ENCODE results near the gene CNGA4.
"Not testable (repeated sequence)": the region's sequence is repeated elsewhere in the genome, so short reads cannot be mapped to it uniquely, and the experiment has no call there.

The CNGA4 gene

GRCh38 chr11:6225896-6226295, 13.0 kb upstream of the CNGA4 start:
- no peak for DNase-seq

GRCh38 chr11:6228520-6228919, 10.4 kb upstream of the CNGA4 start:
- no peak for DNase-seq

- DNase-seq, result no peak
These were observed 9.0 kb upstream of the CNGA4 start for GRCh38 chr11:6229911-6230310.

GRCh38 chr11:6232899-6233298, 6.0 kb upstream of the CNGA4 start:
- DNase-seq, result peak; percentile 20

GRCh38 chr11:6233984-6234386, 4.9 kb upstream of the CNGA4 start:
- peak; percentile 71 for DNase-seq

- DNase-seq, result peak; percentile 100
These were observed 4.3 kb upstream of the CNGA4 start, which contains the start of gene FHIP1B for GRCh38 chr11:6234387-6235107. Gene FHIP1B (minus strand): TSS chr11:6234636. CDS start chr11:6224516, 10,120 bp downstream.

- no peak for DNase-seq
These were observed 1.6 kb upstream of the CNGA4 start for GRCh38 chr11:6237266-6237665.

GRCh38 chr11:6237761-6238302, 1.1 kb upstream of the CNGA4 start:
- DNase-seq, result peak; percentile 74

GRCh38 chr11:6240139-6240538, 1.2 kb downstream of the CNGA4 start:
- no peak for DNase-seq

GRCh38 chr11:6240781-6241180, 1.9 kb downstream of the CNGA4 start:
- DNase-seq, result no peak

- DNase-seq, result no peak
These were observed 2.4 kb downstream of the CNGA4 start for GRCh38 chr11:6241316-6241715.

GRCh38 chr11:6245536-6245935, 6.6 kb downstream of the CNGA4 start:
- DNase-seq, result no peak

- no peak for DNase-seq
These were observed 9.4 kb downstream of the CNGA4 start for GRCh38 chr11:6248248-6248647.

GRCh38 chr11:6248897-6249296, 10.0 kb downstream of the CNGA4 start:
- not testable (repeated sequence) for DNase-seq

- DNase-seq, result peak; percentile 36
These were observed 11.1 kb downstream of the CNGA4 start for GRCh38 chr11:6249770-6250555.

- peak; percentile 62 for DNase-seq
These were observed 12.3 kb downstream of the CNGA4 start for GRCh38 chr11:6251120-6251733.

GRCh38 chr11:6251990-6252473, 13.1 kb downstream of the CNGA4 start:
- no peak for DNase-seq

GRCh38 chr11:6253197-6253596, 14.3 kb downstream of the CNGA4 start:
- no peak for DNase-seq

- DNase-seq, result no peak
These were observed 19.3 kb downstream of the CNGA4 start for GRCh38 chr11:6258141-6258540.

GRCh38 chr11:6258571-6259081, 19.7 kb downstream of the CNGA4 start:
- DNase-seq, result peak; percentile 49

GRCh38 chr11:6260207-6260726, 21.4 kb downstream of the CNGA4 start:
- no peak for DNase-seq

- no peak for DNase-seq
These were observed 24.8 kb downstream of the CNGA4 start for GRCh38 chr11:6263662-6264061.

- no peak for DNase-seq
These were observed 29.9 kb downstream of the CNGA4 start for GRCh38 chr11:6268820-6269219.
